Measurements from ENCODE around the gene PRR23E. TPM values are rescaled to one million over a fixed set of nuclear protein-coding genes. Genes with fewer than 3 reads are reported as not detected.

The PRR23E gene
- total and polyA plus RNA-seq, 2 donors from 2014 or later: not detected

GRCh38 chr3:127157171-127157828 lies 35.6 kb upstream of the PRR23E start:
- no peaks in the 10 kb centered on the region for H3K36me3 ChIP-seq (ENCODE audit: control insufficient read depth in 2 of 3, insufficient read depth in 3 of 3, low read length in 3 of 3)
- H3K4me3 ChIP-seq (ENCODE audit: low read length in 3 of 3): no peak overlapping the region
- H3K4me1 ChIP-seq (ENCODE audit: control insufficient read depth in 2 of 3, insufficient read depth in 2 of 3, low read depth in 1 of 3, low read length in 3 of 3): no peaks in the 10 kb centered on the region
- no peak for TF ChIP-seq CTCF (IDR thresholded peaks at IDR 0.05; ENCODE audit: borderline replicate concordance, extremely low read depth, insufficient read depth)
- H3K9me3 ChIP-seq (ENCODE audit: control insufficient read depth in 2 of 3, insufficient read depth in 1 of 3, low read length in 3 of 3): peaks cover 0 to 7% (median 0%) of the 10 kb centered on the region in 3 donors
- H3K27ac ChIP-seq (ENCODE audit: low read depth in 2 of 2, low read length in 2 of 2): no peak overlapping the region
- no peaks in the 10 kb centered on the region for H3K27me3 ChIP-seq (ENCODE audit: control insufficient read depth, insufficient read depth, low read length)
- H3K9ac ChIP-seq (ENCODE audit: low read length in 3 of 3): no peak overlapping the region
- DNase-seq (peak in 3 of 5 donors; percentile 73 to 79 (median 77)), FAIRE-seq (no peak)
- intact Hi-C loops (cut with DNase I): no loop called here

- no peaks in the 10 kb centered on the region for H3K4me1 ChIP-seq (ENCODE audit: control insufficient read depth in 2 of 3, insufficient read depth in 2 of 3, low read depth in 1 of 3, low read length in 3 of 3)
- H3K27ac ChIP-seq (ENCODE audit: low read depth in 2 of 2, low read length in 2 of 2): no peak overlapping the region
- no peak overlapping the region for H3K9ac ChIP-seq (ENCODE audit: low read length in 3 of 3)
- H3K9me3 ChIP-seq (ENCODE audit: control insufficient read depth in 2 of 3, insufficient read depth in 1 of 3, low read length in 3 of 3): peaks cover 0 to 7% (median 0%) of the 10 kb centered on the region in 3 donors
- no peak overlapping the region for H3K4me3 ChIP-seq (ENCODE audit: low read length in 3 of 3)
- no peaks in the 10 kb centered on the region for H3K36me3 ChIP-seq (ENCODE audit: control insufficient read depth in 2 of 3, insufficient read depth in 3 of 3, low read length in 3 of 3)
- no peaks in the 10 kb centered on the region for H3K27me3 ChIP-seq (ENCODE audit: control insufficient read depth, insufficient read depth, low read length)
- intact Hi-C loops (cut with DNase I): no loop called here
- peak in 3 of 5 donors; percentile 80 to 87 (median 83) for DNase-seq
- FAIRE-seq: no peak
- TF ChIP-seq CTCF (IDR thresholded peaks at IDR 0.05; ENCODE audit: borderline replicate concordance, extremely low read depth, insufficient read depth): no peak
These were observed 34.2 kb upstream of the PRR23E start for GRCh38 chr3:127158614-127159229.

GRCh38 chr3:127159543-127159942 lies 33.4 kb upstream of the PRR23E start:
- H3K4me1 ChIP-seq (ENCODE audit: control insufficient read depth in 2 of 3, insufficient read depth in 2 of 3, low read depth in 1 of 3, low read length in 3 of 3): no peaks in the 10 kb centered on the region
- no peak overlapping the region for H3K27ac ChIP-seq (ENCODE audit: low read depth in 2 of 2, low read length in 2 of 2)
- DNase-seq (no peak), FAIRE-seq (no peak)
- H3K27me3 ChIP-seq (ENCODE audit: control insufficient read depth, insufficient read depth, low read length): no peaks in the 10 kb centered on the region
- peaks cover 0 to 5% (median 0%) of the 10 kb centered on the region in 3 donors for H3K9me3 ChIP-seq (ENCODE audit: control insufficient read depth in 2 of 3, insufficient read depth in 1 of 3, low read length in 3 of 3)
- no peak overlapping the region for H3K4me3 ChIP-seq (ENCODE audit: low read length in 3 of 3)
- H3K9ac ChIP-seq (ENCODE audit: low read length in 3 of 3): no peak overlapping the region
- H3K36me3 ChIP-seq (ENCODE audit: control insufficient read depth in 2 of 3, insufficient read depth in 3 of 3, low read length in 3 of 3): no peaks in the 10 kb centered on the region
- TF ChIP-seq CTCF (IDR thresholded peaks at IDR 0.05; ENCODE audit: borderline replicate concordance, extremely low read depth, insufficient read depth): no peak
- intact Hi-C loops (cut with DNase I): no loop called here
